ENCODE measurements around the gene RPRD1A.
"Not testable (repeated sequence)": the region's sequence is repeated elsewhere in the genome, so short reads cannot be mapped to it uniquely, and the experiment has no call there.

Gene RPRD1A

DNA sequence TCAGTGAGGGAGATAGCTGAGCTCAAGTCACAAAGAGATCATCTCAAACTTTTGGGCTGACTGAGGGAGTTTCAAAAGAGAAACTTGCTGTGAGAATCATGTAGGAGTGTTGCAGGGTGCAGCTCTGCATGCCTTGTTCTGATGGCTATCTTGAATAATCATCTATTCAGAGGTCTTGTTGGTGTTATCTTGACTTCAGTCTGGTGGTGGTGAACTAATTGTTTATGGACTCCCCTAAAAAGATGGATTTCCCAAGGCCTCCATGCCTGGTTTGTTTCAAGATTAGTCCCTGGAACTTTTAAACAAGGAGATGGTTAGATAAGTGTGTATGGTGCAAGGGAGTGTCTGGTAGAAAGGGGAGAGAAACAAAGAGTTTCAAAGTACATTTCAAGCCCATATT is 32.0 kb upstream of the RPRD1A start:
- H3K4me3 ChIP-seq (ENCODE audit: low read depth, low read length): no peak overlapping the region
- DNase-seq (ENCODE audit: low read depth): no peak
- TF ChIP-seq POLR2A (IDR thresholded peaks at IDR 0.05; ENCODE audit: extremely low read depth, insufficient read length): no peak
- TF ChIP-seq, protein P1, sequence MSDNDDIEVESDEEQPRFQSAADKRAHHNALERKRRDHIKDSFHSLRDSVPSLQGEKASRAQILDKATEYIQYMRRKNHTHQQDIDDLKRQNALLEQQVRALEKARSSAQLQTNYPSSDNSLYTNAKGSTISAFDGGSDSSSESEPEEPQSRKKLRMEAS (IDR thresholded peaks at IDR 0.05; ENCODE audit: low read depth, low read length): no peak
- TF ChIP-seq, protein P2, sequence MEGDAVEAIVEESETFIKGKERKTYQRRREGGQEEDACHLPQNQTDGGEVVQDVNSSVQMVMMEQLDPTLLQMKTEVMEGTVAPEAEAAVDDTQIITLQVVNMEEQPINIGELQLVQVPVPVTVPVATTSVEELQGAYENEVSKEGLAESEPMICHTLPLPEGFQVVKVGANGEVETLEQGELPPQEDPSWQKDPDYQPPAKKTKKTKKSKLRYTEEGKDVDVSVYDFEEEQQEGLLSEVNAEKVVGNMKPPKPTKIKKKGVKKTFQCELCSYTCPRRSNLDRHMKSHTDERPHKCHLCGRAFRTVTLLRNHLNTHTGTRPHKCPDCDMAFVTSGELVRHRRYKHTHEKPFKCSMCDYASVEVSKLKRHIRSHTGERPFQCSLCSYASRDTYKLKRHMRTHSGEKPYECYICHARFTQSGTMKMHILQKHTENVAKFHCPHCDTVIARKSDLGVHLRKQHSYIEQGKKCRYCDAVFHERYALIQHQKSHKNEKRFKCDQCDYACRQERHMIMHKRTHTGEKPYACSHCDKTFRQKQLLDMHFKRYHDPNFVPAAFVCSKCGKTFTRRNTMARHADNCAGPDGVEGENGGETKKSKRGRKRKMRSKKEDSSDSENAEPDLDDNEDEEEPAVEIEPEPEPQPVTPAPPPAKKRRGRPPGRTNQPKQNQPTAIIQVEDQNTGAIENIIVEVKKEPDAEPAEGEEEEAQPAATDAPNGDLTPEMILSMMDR (IDR thresholded peaks at IDR 0.05; ENCODE audit: low read depth, low read length): no peak
- no peak for TF ChIP-seq MYC (IDR thresholded peaks at IDR 0.05; ENCODE audit: low read depth, low read length)

DNA sequence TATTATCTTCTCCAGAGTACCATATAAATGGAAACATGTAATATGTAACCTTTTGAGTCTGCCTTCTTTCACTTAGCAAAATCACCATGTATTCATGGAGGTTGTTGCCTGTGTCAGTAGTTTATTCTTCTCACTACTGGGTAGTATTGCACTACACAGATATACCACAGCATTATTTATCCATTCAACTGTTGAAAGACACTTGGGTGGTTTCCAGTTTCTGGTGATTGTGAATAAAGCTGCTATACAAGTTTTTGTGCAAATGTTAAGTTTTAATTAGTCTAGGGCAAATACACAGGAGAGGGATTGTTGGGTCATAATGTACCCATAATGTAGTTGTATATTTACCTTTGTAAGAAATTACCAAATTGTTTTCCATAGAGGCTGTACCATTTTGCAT is 29.6 kb upstream of the RPRD1A start:
- no peak overlapping the region for H3K4me3 ChIP-seq (ENCODE audit: low read depth, low read length)
- no peak for DNase-seq (ENCODE audit: low read depth)
- TF ChIP-seq MYC (IDR thresholded peaks at IDR 0.05; ENCODE audit: low read depth, low read length) (no peak), POLR2A (IDR thresholded peaks at IDR 0.05; ENCODE audit: extremely low read depth, insufficient read length) (no peak)
- TF ChIP-seq, protein P1 (IDR thresholded peaks at IDR 0.05; ENCODE audit: low read depth, low read length): no peak
- TF ChIP-seq, protein P2 (IDR thresholded peaks at IDR 0.05; ENCODE audit: low read depth, low read length): no peak

DNA sequence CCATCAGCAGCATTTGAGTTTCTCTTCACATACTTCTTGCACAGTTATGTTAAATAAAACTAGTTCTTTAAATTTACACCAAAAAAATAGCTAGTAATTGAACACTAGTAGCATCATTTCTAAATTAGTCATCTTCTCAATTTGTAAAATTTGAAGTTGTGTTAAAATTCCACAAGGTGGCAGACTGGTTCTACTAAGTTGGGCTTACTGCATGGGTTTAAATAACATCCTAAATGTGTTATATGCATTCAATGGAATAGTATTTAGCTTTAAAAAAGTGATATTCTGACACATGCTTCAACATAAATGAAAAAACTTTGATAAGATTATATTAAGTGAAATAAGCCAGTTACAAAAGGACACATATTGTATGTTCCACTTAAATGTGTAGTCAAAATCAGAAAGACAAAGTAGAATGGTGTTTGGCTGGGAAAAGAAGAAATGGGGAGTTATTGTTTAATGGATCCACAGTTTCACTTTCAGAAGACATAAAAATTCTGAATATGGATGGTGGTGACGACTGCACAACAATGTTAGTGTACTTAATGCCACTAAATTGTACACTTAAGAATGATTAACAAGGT is 28.7 kb upstream of the RPRD1A start:
- TF ChIP-seq, protein P2 (IDR thresholded peaks at IDR 0.05; ENCODE audit: low read depth, low read length): peak; percentile 20
- TF ChIP-seq POLR2A (IDR thresholded peaks at IDR 0.05; ENCODE audit: extremely low read depth, insufficient read length): no peak
- DNase-seq (ENCODE audit: low read depth): peak; percentile 69
- H3K4me3 ChIP-seq (ENCODE audit: low read depth, low read length): no peak overlapping the region

DNA sequence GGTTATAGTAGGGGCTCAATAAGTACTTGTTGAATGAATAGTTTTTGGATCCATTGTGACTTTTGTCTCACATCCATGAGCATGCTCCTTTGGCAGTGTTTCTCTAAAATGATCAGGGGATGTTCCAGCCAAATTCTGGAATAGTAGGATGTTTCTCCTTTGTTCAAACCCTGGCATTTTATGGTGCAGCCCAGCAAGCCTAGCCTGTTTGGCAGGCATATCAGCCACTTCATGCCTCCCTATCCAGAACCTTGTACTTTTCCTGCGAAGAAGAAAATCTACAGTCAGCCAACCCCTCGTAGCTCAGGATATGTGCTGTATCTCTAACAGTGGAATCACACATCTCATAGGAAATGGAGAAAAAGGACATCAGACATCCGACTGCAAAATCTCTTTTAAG is 27.1 kb upstream of the RPRD1A start:
- H3K4me3 ChIP-seq (ENCODE audit: low read depth, low read length): no peak overlapping the region
- TF ChIP-seq, protein P2 (IDR thresholded peaks at IDR 0.05; ENCODE audit: low read depth, low read length): no peak
- TF ChIP-seq POLR2A (IDR thresholded peaks at IDR 0.05; ENCODE audit: extremely low read depth, insufficient read length) (no peak), MYC (IDR thresholded peaks at IDR 0.05; ENCODE audit: low read depth, low read length) (no peak)
- TF ChIP-seq, protein P1 (IDR thresholded peaks at IDR 0.05; ENCODE audit: low read depth, low read length): no peak
- no peak for DNase-seq (ENCODE audit: low read depth)

DNA sequence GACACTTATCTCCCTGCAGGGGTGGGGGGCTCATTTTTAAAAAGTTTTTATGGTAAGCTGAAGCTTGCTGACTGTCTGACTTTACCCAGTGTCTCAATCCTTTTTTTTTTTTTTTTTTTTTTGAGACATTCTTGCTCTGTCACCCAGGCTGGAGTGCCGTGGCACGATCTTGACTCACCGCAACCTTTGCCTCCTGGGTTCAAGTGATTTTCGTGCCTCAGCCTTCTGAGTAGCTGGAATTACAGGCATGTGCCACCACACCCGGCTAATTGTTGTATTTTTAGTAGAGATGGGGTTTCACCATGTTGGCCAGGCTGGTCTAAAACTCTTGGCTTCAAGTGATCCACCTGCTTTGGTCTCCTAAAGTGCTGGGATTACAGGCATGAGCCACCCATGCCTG is 24.8 kb upstream of the RPRD1A start:
- not testable (repeated sequence) for H3K4me3 ChIP-seq (ENCODE audit: low read depth, low read length); DNase-seq (ENCODE audit: low read depth)

DNA sequence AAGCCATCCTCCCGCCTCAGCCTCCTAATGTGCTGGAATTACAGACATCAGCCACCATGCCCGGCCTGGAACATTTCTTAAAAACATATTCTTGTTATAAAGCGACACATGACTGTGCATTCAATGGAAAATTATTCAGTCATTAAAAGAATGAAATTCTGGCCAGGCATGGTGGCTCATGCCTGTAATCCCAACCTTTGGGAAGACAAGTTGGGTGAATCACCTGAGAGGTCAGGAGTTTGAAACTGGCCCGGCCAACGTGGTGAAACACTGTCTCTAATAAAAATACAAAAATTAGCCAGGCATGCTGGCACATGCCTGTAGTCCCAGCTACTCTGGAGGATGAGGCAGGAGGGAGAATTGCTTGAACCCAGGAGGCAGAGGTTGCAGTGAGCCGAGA is 21.6 kb upstream of the RPRD1A start:
- DNase-seq (ENCODE audit: low read depth): no peak
- no peak overlapping the region for H3K4me3 ChIP-seq (ENCODE audit: low read depth, low read length)
- TF ChIP-seq, protein P1 (IDR thresholded peaks at IDR 0.05; ENCODE audit: low read depth, low read length): no peak

DNA sequence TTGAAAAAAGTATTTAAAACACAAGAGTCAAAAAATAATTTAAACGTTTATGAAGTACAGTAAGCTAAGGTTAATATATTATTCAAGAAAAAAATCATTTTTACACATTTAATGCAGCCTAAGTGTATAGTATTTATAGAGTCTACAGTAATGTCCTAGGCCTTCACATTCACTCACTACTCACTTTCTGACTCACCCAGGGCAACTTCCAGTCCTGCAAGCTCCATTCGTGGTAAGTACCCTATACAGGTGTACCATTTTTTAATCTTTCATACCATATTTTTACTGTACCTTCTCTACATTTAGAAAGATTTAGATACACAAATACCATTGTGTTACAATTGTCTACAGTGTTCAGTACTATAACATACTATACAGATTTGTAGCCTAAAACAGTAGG is 20.9 kb upstream of the RPRD1A start:
- no peak for DNase-seq (ENCODE audit: low read depth)
- no peak overlapping the region for H3K4me3 ChIP-seq (ENCODE audit: low read depth, low read length)
- TF ChIP-seq POLR2A (IDR thresholded peaks at IDR 0.05; ENCODE audit: extremely low read depth, insufficient read length): no peak

Measured in NB4 (cell line).